Esophagus (tissue), 2 donors: ENCODE results near the gene VDR. TPM values are rescaled to one million over a fixed set of nuclear protein-coding genes. Genes with fewer than 3 reads are reported as not detected.

Experiments used
- H3K27ac ChIP-seq, 2 donors: one replicate each; pipeline ENCODE4 v1.5.1; 2013; ENCODE audit warnings: low read depth in 2 of 2, mild to moderate bottlenecking in 2 of 2, inconsistent platforms in 1 of 2, low read length in 1 of 2, moderate library complexity in 1 of 2
- H3K27me3 ChIP-seq, 2 donors: one replicate each; pipeline ENCODE4 v1.6.1; 2013; ENCODE audit warnings: low read length in 2 of 2, control low read depth in 1 of 2, mild to moderate bottlenecking in 1 of 2; ENCODE audit not compliant: insufficient read depth in 2 of 2, control insufficient read depth in 1 of 2
- H3K36me3 ChIP-seq, 2 donors: one replicate each; pipeline ENCODE4 v1.6.1; 2013; ENCODE audit warnings: low read length in 1 of 2; ENCODE audit not compliant: control insufficient read depth in 2 of 2, insufficient read depth in 2 of 2
- H3K4me1 ChIP-seq, 2 donors: one replicate each; pipeline ENCODE4 v1.6.1; 2013; ENCODE audit warnings: low read length in 1 of 2; ENCODE audit not compliant: control insufficient read depth in 2 of 2, insufficient read depth in 2 of 2
- H3K4me3 ChIP-seq, 2 donors: one replicate each; pipeline ENCODE4 v1.5.1; 2013; ENCODE audit warnings: low read length in 2 of 2, mild to moderate bottlenecking in 2 of 2, low read depth in 1 of 2, moderate library complexity in 1 of 2
- H3K9me3 ChIP-seq, 2 donors: one replicate each; pipeline ENCODE4 v1.6.1; 2013; ENCODE audit warnings: mild to moderate bottlenecking in 2 of 2, low read depth in 1 of 2, low read length in 1 of 2, moderate library complexity in 1 of 2; ENCODE audit not compliant: control insufficient read depth in 2 of 2, insufficient read depth in 1 of 2
- WGBS, 2 donors: extraction: QIAGEN DNeasy Blood & Tissue Kit; methylation state at CpG; one replicate each; pipeline ENCODE4 v1.1.7; 2013; 5-methylcytosine and 5-hydroxymethylcytosine counted together
- polyA plus RNA-seq, 2 donors: library from polyadenylated mRNA; stranded (reverse); fragments of 200-250 nt; gene quantifications; one replicate each; pipeline ENCODE4 v1.2.3, GENCODE V29; 2013
- donor health status: healthy with polysubstance abuse.
- donor health status: Bipolar disorder and iron deficiency.

Gene VDR
- polyA plus RNA-seq, 2 donors = 8.8 to 10.8 TPM

DNA sequence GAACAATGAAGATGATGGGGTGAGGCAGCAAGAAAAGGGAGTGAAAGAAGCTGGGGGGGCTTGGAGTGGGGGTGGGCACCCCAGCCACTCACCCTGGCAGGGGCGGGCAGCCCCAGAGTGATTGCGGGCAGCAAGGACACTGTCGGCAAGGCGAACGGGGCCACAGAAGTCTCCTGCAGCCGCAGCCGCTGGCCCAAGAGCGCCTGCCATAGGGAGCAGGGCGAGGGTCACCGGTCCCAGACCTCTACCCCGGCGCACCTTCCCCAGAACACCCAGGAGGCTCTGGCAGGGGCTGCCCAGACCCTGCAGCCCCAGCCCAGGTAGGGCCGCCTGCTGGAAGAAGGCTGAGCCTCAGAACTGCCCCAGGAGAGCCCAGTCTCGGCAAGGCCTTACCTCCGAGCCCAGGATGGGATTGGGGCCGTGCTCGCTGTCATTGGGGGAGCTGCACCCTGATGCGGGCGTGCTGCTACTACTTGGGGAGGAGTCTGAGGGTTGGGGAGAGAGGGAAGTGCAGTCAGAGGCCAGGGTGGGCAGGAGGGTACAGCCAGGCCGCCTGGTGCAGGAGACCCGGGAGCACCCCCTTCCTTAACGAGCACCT is 108.9 kb downstream of the VDR start:
- 92 to 97% methylated on average over 22 of the region's 22 CpGs for WGBS, 2 donors
- Histone ChIP-seq H3K36me3 (peaks cover 20 to 68% of the 10 kb centered on the region in 2 donors), H3K27ac (no peak overlapping the region), H3K27me3 (no peaks in the 10 kb centered on the region), H3K9me3 (no peaks in the 10 kb centered on the region), H3K4me1 (no peaks in the 10 kb centered on the region), H3K4me3 (no peak overlapping the region)

DNA sequence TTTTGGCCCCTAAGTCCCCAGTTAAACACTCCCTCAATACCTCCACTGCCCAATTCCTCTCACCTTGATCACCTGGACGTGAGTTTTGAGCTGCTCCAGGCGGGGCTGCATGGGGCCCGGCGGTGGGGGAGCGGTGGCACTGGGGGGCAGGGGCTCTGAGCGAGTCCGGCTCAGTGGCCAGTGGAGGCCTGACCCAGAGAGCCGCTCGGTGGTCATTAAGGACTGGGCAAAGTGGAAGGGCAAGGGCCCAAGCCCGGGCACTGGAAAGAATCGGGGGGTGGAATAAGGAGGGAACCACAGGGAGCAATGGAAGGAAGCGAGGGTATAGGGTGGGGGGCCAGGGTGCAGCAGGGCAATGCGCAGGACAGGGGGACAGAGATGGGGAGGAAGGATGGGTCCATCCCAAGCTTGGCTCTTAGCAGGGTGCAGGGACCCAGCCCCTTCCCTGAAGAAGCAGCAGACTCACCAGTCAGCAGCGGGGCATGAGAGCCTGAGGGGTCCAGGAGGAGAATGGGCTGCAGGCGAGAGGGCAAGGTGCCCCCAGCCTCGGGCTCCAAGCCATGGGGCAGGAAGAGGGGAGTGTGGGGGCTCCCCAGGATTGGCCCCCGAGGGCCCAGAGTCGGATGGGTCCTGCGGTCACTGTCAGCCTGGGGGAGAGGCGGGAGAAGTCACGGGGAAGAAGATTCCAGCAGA is 109.5 kb downstream of the VDR start:
- no peaks in the 10 kb centered on the region for H3K4me1 ChIP-seq
- no peaks in the 10 kb centered on the region for H3K27me3 ChIP-seq
- peaks cover 20 to 74% of the 10 kb centered on the region in 2 donors for H3K36me3 ChIP-seq
- no peak overlapping the region for H3K27ac ChIP-seq
- no peak overlapping the region for H3K4me3 ChIP-seq
- H3K9me3 ChIP-seq = no peaks in the 10 kb centered on the region
- WGBS, 2 donors = 92 to 96% methylated on average over 21 of the region's 21 CpGs

DNA sequence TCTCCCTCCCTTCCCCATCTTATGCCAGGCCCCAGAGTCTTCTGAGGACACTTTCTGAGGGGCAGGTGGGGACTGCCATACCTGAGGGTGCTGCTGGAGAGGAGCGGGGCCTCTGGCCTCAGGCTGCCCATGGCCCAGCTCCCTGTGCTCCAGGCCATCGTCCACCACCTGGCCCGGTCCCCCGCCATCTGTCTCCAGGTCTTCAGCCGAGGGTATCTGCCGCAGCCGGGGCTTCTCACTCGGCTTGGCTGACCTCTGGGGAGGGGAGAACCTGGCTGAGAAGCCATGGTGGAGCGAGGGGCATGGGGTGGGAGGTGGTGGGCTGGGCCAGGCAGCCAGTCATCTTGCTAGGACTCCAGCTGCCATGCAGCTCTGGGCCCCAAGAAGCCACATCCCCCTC is 110.1 kb downstream of the VDR start:
- H3K36me3 ChIP-seq = peaks cover 25 to 77% of the 10 kb centered on the region in 2 donors
- 96 to 97% methylated on average over 9 of the region's 9 CpGs for WGBS, 2 donors

DNA sequence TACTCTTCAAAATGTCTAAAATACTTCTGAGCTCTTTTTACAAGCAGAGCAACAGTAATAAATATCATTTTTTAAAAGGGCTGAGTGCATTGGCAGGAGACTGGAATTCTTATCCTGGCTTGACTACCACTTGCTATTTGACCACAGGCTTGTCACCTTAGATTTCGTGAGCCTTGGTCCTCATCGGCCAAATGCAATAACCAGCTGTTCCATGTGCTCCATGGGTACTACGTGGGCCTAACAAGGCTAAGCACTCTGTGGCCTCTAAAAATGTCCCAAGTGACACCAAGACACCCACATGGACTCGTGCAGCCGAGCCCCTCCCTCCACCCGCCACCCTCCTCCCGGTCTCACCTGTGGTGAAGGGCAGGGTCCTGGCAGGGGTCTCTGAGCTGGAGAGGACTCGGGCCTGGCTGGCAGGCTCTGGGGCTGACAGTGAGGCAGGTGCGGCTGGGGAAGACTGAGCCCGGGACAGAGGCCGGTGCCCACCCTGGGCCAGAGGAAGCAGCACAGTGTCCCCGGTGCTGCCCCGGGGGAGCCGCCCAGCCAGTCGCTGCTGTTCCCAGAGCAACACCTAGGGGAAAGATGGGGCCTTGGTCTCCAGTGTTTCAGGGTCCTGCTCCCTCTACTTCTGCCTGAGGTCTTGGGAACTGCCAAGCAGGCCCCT is 111.6 kb downstream of the VDR start:
- H3K4me3 ChIP-seq = no peak overlapping the region
- no peak overlapping the region for H3K27ac ChIP-seq
- 87 to 90% methylated on average over 15 of the region's 15 CpGs for WGBS, 2 donors
- H3K36me3 ChIP-seq = peaks cover 32 to 79% of the 10 kb centered on the region in 2 donors
- H3K27me3 ChIP-seq = no peaks in the 10 kb centered on the region
- no peaks in the 10 kb centered on the region for H3K4me1 ChIP-seq
- no peaks in the 10 kb centered on the region for H3K9me3 ChIP-seq

More for the DNA sequence above, 110.1 kb downstream of the VDR start:
- Histone ChIP-seq H3K4me1 (no peaks in the 10 kb centered on the region), H3K27ac (no peak overlapping the region), H3K4me3 (no peak overlapping the region), H3K9me3 (no peaks in the 10 kb centered on the region), H3K27me3 (no peaks in the 10 kb centered on the region)

DNA sequence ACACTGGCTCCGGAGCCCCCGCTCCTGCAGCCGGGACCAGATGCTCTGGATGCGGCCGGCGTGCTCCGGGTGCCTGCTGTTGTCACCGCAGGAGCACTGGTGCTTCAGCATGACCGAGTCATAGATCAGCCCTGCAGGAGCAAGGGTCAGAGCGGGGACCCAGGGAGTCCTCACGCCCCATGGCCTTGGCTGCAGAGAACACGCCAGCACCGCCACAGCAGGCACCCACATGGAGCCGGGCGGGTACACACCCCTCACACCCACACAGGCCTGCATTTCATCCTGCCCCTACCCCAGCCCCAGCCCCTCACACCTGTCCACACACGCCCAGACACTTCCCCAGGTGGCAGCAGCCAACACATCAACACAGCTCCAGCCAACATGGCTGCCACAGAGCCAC is 112.9 kb downstream of the VDR start:
- Histone ChIP-seq H3K9me3 (no peaks in the 10 kb centered on the region), H3K27me3 (no peaks in the 10 kb centered on the region), H3K4me1 (no peaks in the 10 kb centered on the region), H3K4me3 (no peak overlapping the region), H3K36me3 (peaks cover 29 to 77% of the 10 kb centered on the region in 2 donors), H3K27ac (no peak overlapping the region)
- WGBS, 2 donors = 88 to 89% methylated on average over 16 of the region's 16 CpGs

Other genes starting within 250 kb of the VDR start
- gene RPAP3, start 199.0 kb downstream of the VDR start, polyA plus RNA-seq = 10 to 100 TPM in 1 of 2 donors, 1 to 10 TPM in 1; 5.3 to 11.6 TPM
- gene ENDOU, start 179.5 kb downstream of the VDR start, polyA plus RNA-seq = 100 to 1,000 TPM; 101 to 139 TPM
- gene RAPGEF3, start 146.1 kb downstream of the VDR start, polyA plus RNA-seq = 10 to 100 TPM; 23.2 to 75.2 TPM
- 10 to 100 TPM; 17.7 to 20.6 TPM for gene SLC48A1, start 131.8 kb downstream of the VDR start, polyA plus RNA-seq
- 10 to 100 TPM; 20.9 to 35.6 TPM for gene HDAC7, start 85.1 kb downstream of the VDR start, polyA plus RNA-seq
- 10 to 100 TPM; 22.0 to 51.1 TPM for gene TMEM106C, start 58.6 kb upstream of the VDR start, polyA plus RNA-seq
- under 1 TPM in 1 of 2 donors, not detected in 1; 0.01 TPM for gene COL2A1, start 99.5 kb upstream of the VDR start, polyA plus RNA-seq
- 1 to 10 TPM; 2.7 to 3.9 TPM for gene SENP1, start 201.1 kb upstream of the VDR start, polyA plus RNA-seq
- gene PFKM, start 214.4 kb upstream of the VDR start, polyA plus RNA-seq = 10 to 100 TPM; 15.4 to 21.6 TPM